ENCODE measurements around the gene TMEM61.
A peak's percentile ranks its signal among the peaks of the same experiment; 100 is the strongest.

Gene TMEM61

GRCh38 chr1:54970901-54971300 is 9.5 kb upstream of the TMEM61 start:
- no peak for TF ChIP-seq CTCF (IDR thresholded peaks at IDR 0.05; ENCODE audit: insufficient read depth, low read depth, low read length, missing control alignments)
- no peak overlapping the region for H3K4me3 ChIP-seq (ENCODE audit: low read length)
- DNase-seq (ENCODE audit: low read depth): peak; percentile 89

GRCh38 chr1:54971317-54971791 is 9.1 kb upstream of the TMEM61 start:
- no peak overlapping the region for H3K4me3 ChIP-seq (ENCODE audit: low read length)
- peak; percentile 86 for DNase-seq (ENCODE audit: low read depth)
- no peak for TF ChIP-seq CTCF (IDR thresholded peaks at IDR 0.05; ENCODE audit: insufficient read depth, low read depth, low read length, missing control alignments)

- H3K4me3 ChIP-seq (ENCODE audit: low read length): no peak overlapping the region
- no peak for TF ChIP-seq CTCF (IDR thresholded peaks at IDR 0.05; ENCODE audit: insufficient read depth, low read depth, low read length, missing control alignments)
- DNase-seq (ENCODE audit: low read depth): no peak
These were observed 8.0 kb upstream of the TMEM61 start for GRCh38 chr1:54972436-54972835.

- DNase-seq (ENCODE audit: low read depth): peak; percentile 55
These were observed 7.1 kb upstream of the TMEM61 start for GRCh38 chr1:54973205-54973921.

GRCh38 chr1:54975356-54976108 is 4.9 kb upstream of the TMEM61 start:
- H3K4me3 ChIP-seq (ENCODE audit: low read length): no peak overlapping the region
- DNase-seq (ENCODE audit: low read depth): no peak
- no peak for TF ChIP-seq CTCF (IDR thresholded peaks at IDR 0.05; ENCODE audit: insufficient read depth, low read depth, low read length, missing control alignments)

More at GRCh38 chr1:54973205-54973921, 7.1 kb upstream of the TMEM61 start:
- TF ChIP-seq CTCF (IDR thresholded peaks at IDR 0.05; ENCODE audit: insufficient read depth, low read depth, low read length, missing control alignments): peak; percentile 60
- no peak overlapping the region for H3K4me3 ChIP-seq (ENCODE audit: low read length)

- TF ChIP-seq CTCF (IDR thresholded peaks at IDR 0.05; ENCODE audit: insufficient read depth, low read depth, low read length, missing control alignments): no peak
These were observed 3.7 kb upstream of the TMEM61 start for GRCh38 chr1:54976747-54977146.

More at GRCh38 chr1:54976747-54977146, 3.7 kb upstream of the TMEM61 start:
- peak; percentile 46 for DNase-seq (ENCODE audit: low read depth)
- no peak overlapping the region for H3K4me3 ChIP-seq (ENCODE audit: low read length)

Measured in epithelial cell of esophagus (primary cell).